ENCODE results near the gene MAML3.

MAML3 gene

DNA sequence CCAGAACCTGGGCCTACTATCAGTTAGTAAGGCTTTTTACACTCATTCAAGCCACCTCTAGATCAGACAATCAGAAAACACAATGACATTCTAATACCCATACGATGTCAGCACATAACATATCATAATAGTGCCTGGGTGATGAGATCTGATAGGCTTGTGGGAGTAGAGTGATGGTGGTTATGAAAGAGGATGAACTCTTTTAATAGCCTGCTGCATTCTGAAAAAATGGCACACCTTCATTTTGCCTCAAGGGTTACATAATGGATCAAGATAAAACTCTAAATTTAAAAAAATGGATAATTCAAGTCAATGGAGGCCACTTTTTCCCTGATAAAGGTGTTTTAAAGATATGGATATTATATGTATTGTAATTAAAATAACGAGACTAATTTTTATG, 215.6 kb downstream of the MAML3 start:
- no peak overlapping the region for H3K27ac ChIP-seq
- no peak for TF ChIP-seq CTCF (conservative IDR thresholded peaks at IDR 0.05)

GRCh38 chr4:139935911-139936310, 218.1 kb downstream of the MAML3 start:
- H3K27ac ChIP-seq = peak overlapping the region; percentile 54; the same call in 1 of the 2 replicates
- TF ChIP-seq CTCF (conservative IDR thresholded peaks at IDR 0.05) = no peak

DNA sequence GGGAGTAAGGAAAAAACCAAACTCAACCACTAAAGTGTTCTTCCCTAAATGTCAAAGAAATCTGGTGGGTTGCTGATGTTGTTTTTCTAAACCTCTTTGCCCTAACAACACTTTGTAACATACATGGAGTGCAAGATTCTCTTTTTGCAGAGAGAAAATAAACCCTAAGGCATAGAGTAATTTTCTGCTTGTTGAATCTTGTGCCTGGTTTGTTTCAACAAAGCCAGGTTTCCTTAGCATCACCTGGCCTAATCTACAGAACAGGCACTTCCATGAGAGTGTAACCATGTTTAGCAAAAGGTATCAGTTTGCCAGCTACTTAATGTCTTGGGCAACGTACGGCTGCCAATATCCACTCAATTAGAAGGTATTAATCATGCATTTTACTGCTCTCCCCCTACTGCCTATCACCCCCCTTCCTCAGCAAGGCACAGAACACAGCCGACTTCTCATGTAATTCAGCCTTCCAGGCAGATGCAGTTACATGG, 219.2 kb downstream of the MAML3 start:
- TF ChIP-seq CTCF (conservative IDR thresholded peaks at IDR 0.05) = no peak
- H3K27ac ChIP-seq = peak overlapping the region; percentile 54

GRCh38 chr4:139934057-139934707, 219.8 kb downstream of the MAML3 start:
- peak overlapping the region; percentile 54 for H3K27ac ChIP-seq
- no peak for TF ChIP-seq CTCF (conservative IDR thresholded peaks at IDR 0.05)

DNA sequence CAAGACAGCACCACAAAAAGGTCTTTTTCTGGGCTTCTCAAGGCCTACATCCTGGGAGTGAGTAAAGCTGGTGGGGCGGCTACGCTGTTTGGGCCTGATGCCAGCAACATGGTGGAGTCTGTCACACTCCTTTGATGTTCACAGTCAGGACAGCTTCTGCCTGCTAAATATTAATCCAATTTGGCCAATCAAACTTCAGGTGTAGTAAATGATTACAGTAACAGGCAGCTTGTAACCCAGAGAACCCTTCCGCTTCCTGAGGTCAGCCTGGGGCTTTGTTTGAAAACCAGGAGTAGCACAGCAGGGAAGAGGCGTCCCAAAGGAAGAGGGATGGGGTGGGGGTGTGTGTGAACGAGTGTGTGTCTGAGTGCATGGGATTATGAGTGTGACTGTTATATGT, 220.4 kb downstream of the MAML3 start:
- peak overlapping the region; percentile 54 for H3K27ac ChIP-seq
- TF ChIP-seq CTCF (conservative IDR thresholded peaks at IDR 0.05) = no peak

GRCh38 chr4:139933104-139933503, 220.9 kb downstream of the MAML3 start:
- peak overlapping the region; percentile 54 for H3K27ac ChIP-seq
- TF ChIP-seq CTCF (conservative IDR thresholded peaks at IDR 0.05) = no peak

GRCh38 chr4:139924782-139925181, 229.2 kb downstream of the MAML3 start:
- peak overlapping the region; percentile 99 for H3K27ac ChIP-seq
- no peak for TF ChIP-seq CTCF (conservative IDR thresholded peaks at IDR 0.05)

Measured in VCaP (cell line).